Thyroid gland (tissue), 4 donors: ENCODE measurements around the gene GRIK4.

Source experiments
- CTCF ChIP-seq, 6 experiments: fragments of 200-600 bp in 3 of 6; fragments of 450-650 bp in 3 of 6; sonication (generic) in 3 of 6; IDR thresholded peaks; one replicate each; pipeline ENCODE4 v1.5.1; 2016 to 2019; ENCODE audit warnings: antibody characterized with exemption in 6 of 6, mild to moderate bottlenecking in 2 of 6, inconsistent platforms in 1 of 6, moderate library complexity in 1 of 6
- POLR2A ChIP-seq, 2 donors: fragments of 450-650 bp; IDR thresholded peaks; one replicate each; pipeline ENCODE4 v1.6.1; 2017; ENCODE audit warnings: antibody characterized with exemption in 2 of 2, mild to moderate bottlenecking in 2 of 2, moderate library complexity in 1 of 2

DNA sequence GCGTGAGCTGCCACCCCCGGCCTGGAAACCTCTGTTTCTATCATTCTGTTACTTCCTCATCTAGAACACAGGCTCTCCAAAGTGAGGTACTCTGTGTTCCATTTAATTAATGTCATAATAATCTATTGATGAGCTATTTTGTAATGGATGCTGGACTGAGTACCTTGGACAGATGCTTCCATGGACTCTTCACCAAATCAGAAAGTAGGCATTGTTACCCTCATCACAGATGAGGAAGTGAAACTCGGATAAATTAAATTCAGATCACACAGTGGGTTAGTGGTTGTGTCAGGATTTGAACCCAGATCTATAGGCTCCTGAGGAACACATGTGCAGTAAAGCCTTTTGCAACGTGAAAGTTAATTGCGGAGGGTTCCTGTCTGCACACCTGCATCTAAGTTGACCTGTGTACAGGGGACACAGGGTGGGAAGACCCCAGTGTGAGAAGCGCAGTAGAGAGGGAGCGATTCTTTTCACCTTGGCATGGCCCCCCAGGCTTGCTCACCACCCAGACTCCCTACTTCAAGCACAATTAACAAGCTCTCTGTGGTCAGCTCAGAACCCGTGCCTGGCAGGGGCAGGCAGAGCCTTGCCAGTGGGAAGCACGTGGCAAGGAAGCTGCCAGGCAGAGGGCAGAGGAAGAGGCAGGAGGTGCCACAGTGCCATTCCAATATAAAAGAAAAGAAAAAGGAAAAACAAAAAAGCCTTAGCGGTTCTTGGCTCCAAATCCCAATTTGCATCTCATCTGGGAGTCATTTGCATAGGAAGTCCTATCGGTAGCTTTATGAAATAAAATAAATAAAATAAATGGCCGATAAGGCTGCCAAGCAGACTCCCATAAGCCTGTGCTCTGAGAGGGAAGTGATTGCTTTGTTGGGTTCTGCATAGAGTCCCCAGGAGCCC lies 239.3 kb downstream of the GRIK4 start:
- no peak for TF ChIP-seq POLR2A (IDR thresholded peaks at IDR 0.05)
- TF ChIP-seq CTCF (IDR thresholded peaks at IDR 0.05), result no peak
